A549 (cell line): ENCODE results near the gene CTU2. TPM values are rescaled to one million over a fixed set of nuclear protein-coding genes. Genes with fewer than 3 reads are reported as not detected.

Experiments
- ATAC-seq, 2 experiments: fragments of 200-7000 bp in 1 of 2; fragments of >200 bp in 1 of 2; cut with Nextera tagmentation in 1 of 2; cut with Tn5 transposase in 1 of 2; 3 replicates each; pipeline versions ENCODE4 v1.8.0 to v1.9.1; 2018 to 2020; ENCODE audit warnings: mild to moderate bottlenecking in 1 of 2, moderate library complexity in 1 of 2
- CTCF ChIA-PET: fragments of 300-600 bp; sonication (Branson Sonifier 250); formaldehyde crosslinking; extraction: SDS; loops from one replicate; lab custom pipeline; 2021; ENCODE audit warnings: antibody characterized with exemption, inconsistent platforms; lab: Yijun Ruan, JAX
- POLR2A ChIA-PET: fragments of 350-600 bp; formaldehyde crosslinking; extraction: SDS; loops from one replicate; lab custom pipeline; 2021; ENCODE audit warnings: antibody characterized with exemption, inconsistent platforms; lab: Yijun Ruan, JAX
- DNase-seq, 2 experiments: peaks; one replicate each; pipeline versions ENCODE4 v3.0.0 to v3.0.0-alpha.2; 2011 to 2016; ENCODE audit warnings: low read depth in 1 of 2, low spot score in 1 of 2
- FAIRE-seq: peaks from 2 replicates; lab custom pipeline; 2011; peaks lifted over from hg19 to GRCh38; lab: Jason Lieb, UNC
- H3K27ac ChIP-seq, 2 experiments: fragments of >200 bp; sonication (Bioruptor Twin); formaldehyde crosslinking; 3 replicates each; pipeline ENCODE4 v1.5.1; 2016 to 2017
- H3K4me1 ChIP-seq: fragments of >200 bp; sonication (Bioruptor Twin); formaldehyde crosslinking; 3 replicates; pipeline ENCODE4 v1.6.1; 2016
- H3K4me2 ChIP-seq: fragments of >200 bp; sonication (Bioruptor Twin); formaldehyde crosslinking; 3 replicates; pipeline ENCODE4 v1.6.1; 2016
- H3K4me3 ChIP-seq: fragments of >200 bp; sonication (Bioruptor Twin); formaldehyde crosslinking; 3 replicates; pipeline ENCODE4 v1.5.1; 2016
- H3K9me3 ChIP-seq: fragments of >200 bp; sonication (Bioruptor Twin); formaldehyde crosslinking; 3 replicates; pipeline ENCODE4 v1.6.1; 2016
- BHLHE40 ChIP-seq: IDR thresholded peaks from 2 replicates; pipeline ENCODE4 v1.6.1; 2012; ENCODE audit warnings: low read depth, low read length, inconsistent platforms
- CEBPB ChIP-seq, 2 experiments: fragments of >200 bp in 1 of 2; sonication (Bioruptor Twin) in 1 of 2; formaldehyde crosslinking in 1 of 2; IDR thresholded peaks; 2 replicates each; pipeline ENCODE4 v1.6.1; 2012 to 2016
- CHD2 ChIP-seq: fragments of 150-350 bp; IDR thresholded peaks from 2 replicates; pipeline ENCODE4 v1.6.1; 2014; ENCODE audit warnings: low read length; ENCODE audit not compliant: partially characterized antibody
- CHD4 ChIP-seq: fragments of 200-600 bp; sonication (generic); IDR thresholded peaks from 2 replicates; pipeline ENCODE4 v1.6.1; 2016; ENCODE audit warnings: antibody characterized with exemption, mild to moderate bottlenecking, borderline replicate concordance
- GATA3 ChIP-seq: IDR thresholded peaks from 2 replicates; pipeline ENCODE4 v1.6.1; 2012; ENCODE audit warnings: borderline replicate concordance
- HEYL ChIP-seq: fragments of 250-450 bp; sonication (Bioruptor Pico); IDR thresholded peaks from 2 replicates; pipeline ENCODE4 v1.8.0; 2021; ENCODE audit warnings: mild to moderate bottlenecking, moderate library complexity
- HOXB13 ChIP-seq: fragments of 250-450 bp; sonication (Bioruptor Pico); IDR thresholded peaks from 2 replicates; pipeline ENCODE4 v1.5.0; 2020; ENCODE audit warnings: low read depth, mild to moderate bottlenecking, moderate library complexity
- HOXB5 ChIP-seq: fragments of 250-450 bp; sonication (Bioruptor Pico); IDR thresholded peaks from 2 replicates; pipeline ENCODE4 v1.5.0; 2020; ENCODE audit warnings: mild to moderate bottlenecking, moderate library complexity
- KDM1A ChIP-seq: fragments of 200-600 bp; sonication (generic); IDR thresholded peaks from 2 replicates; pipeline ENCODE4 v1.6.1; 2016; ENCODE audit warnings: low read depth, mild to moderate bottlenecking
- NFE2L2 ChIP-seq: fragments of 150-350 bp; conservative IDR thresholded peaks from 2 replicates; pipeline ENCODE4 v1.6.1; 2014; ENCODE audit warnings: low read length
- NR3C1 ChIP-seq: fragments of >200 bp; sonication (Bioruptor Twin); formaldehyde crosslinking; IDR thresholded peaks from 3 replicates; pipeline ENCODE4 v1.6.1; 2017
- PHF8 ChIP-seq: fragments of 200-600 bp; sonication (generic); IDR thresholded peaks from 2 replicates; pipeline ENCODE4 v1.6.1; 2016; ENCODE audit warnings: low read depth, mild to moderate bottlenecking, antibody characterized with exemption, moderate library complexity, borderline replicate concordance
- POLR2AphosphoS2 ChIP-seq: conservative IDR thresholded peaks from 2 replicates; pipeline ENCODE4 v1.6.1; 2012; ENCODE audit warnings: low read length, improper control_type of control experiment, inconsistent platforms
- RCOR1 ChIP-seq: fragments of 150-350 bp; IDR thresholded peaks from 2 replicates; pipeline ENCODE4 v1.6.1; 2014; ENCODE audit warnings: antibody characterized with exemption, low read length, low read depth
- RNF2 ChIP-seq: fragments of 200-600 bp; sonication (generic); IDR thresholded peaks from 2 replicates; pipeline ENCODE4 v1.6.1; 2016; ENCODE audit warnings: low read depth, mild to moderate bottlenecking, antibody characterized with exemption, moderate library complexity, borderline replicate concordance
- TFCP2L1 ChIP-seq: fragments of 250-450 bp; sonication (Bioruptor Pico); IDR thresholded peaks from 2 replicates; pipeline ENCODE4 v1.5.0; 2021; ENCODE audit warnings: mild to moderate bottlenecking
- ZSCAN20 ChIP-seq: fragments of 250-450 bp; sonication (Bioruptor Pico); IDR thresholded peaks from 2 replicates; pipeline ENCODE4 v1.8.0; 2022; ENCODE audit warnings: mild to moderate bottlenecking, moderate library complexity
- WGBS: methylation state at CpG from one replicate; pipeline ENCODE4 v1.1.6; 2017; ENCODE audit errors: missing lambda C conversion rate; 5-methylcytosine and 5-hydroxymethylcytosine counted together
- polyA plus RNA-seq, 4 experiments: library from polyadenylated mRNA; depleted of rRNA in 3 of 4; stranded (reverse); fragments of >200 nt; fragmentation: RNase III in 1 of 4; extraction: RNeasy Plus Mini Kit Qiagen cat#74134 plus additional on column Dnase treatment in 1 of 4; gene quantifications; 2 replicates in 3 of 4; 3 replicates in 1 of 4; pipeline ENCODE4 v1.2.3, GENCODE V29; 2011 to 2017
- TF ChIP-seq, protein P1 (sequence below): IDR thresholded peaks from 2 replicates; pipeline ENCODE4 v1.6.1; 2012
- TF ChIP-seq, protein P2 (sequence below): fragments of >200 bp; sonication (Bioruptor Twin); formaldehyde crosslinking; IDR thresholded peaks from 3 replicates; pipeline ENCODE4 v1.5.1; 2016
- TF ChIP-seq, protein P3 (sequence below): IDR thresholded peaks from 2 replicates; pipeline ENCODE4 v1.6.1; 2012
- TF ChIP-seq, protein P4 (sequence below): fragments of 200-600 bp; sonication (generic); IDR thresholded peaks from 2 replicates; pipeline ENCODE4 v1.6.1; 2016; ENCODE audit warnings: antibody characterized with exemption, mild to moderate bottlenecking, moderate library complexity

The CTU2 gene
- polyA plus RNA-seq, 2 of the 4 experiments (the other 2 are of a cell fraction): 16.4 to 21.8 TPM

- TF ChIP-seq, protein P1, sequence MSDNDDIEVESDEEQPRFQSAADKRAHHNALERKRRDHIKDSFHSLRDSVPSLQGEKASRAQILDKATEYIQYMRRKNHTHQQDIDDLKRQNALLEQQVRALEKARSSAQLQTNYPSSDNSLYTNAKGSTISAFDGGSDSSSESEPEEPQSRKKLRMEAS: no peak
- no peak for TF ChIP-seq NFE2L2
- no peak for TF ChIP-seq GATA3
- no peak for TF ChIP-seq POLR2AphosphoS2
- no peak for TF ChIP-seq ZSCAN20
- no peak for TF ChIP-seq TFCP2L1
- no peaks in the 10 kb centered on the region for H3K4me1 ChIP-seq
- FAIRE-seq (no peak), DNase-seq (no peak), ATAC-seq (no peak)
- no peak overlapping the region for H3K4me2 ChIP-seq
- no peaks in the 10 kb centered on the region for H3K9me3 ChIP-seq
- no peak overlapping the region for H3K27ac ChIP-seq
- CTCF ChIA-PET: interaction anchor here (1.0 to 21.2 kb wide), 24 partner anchors 11 to 449 kb away, joined by 3 to 596 read pairs (median 7); partner anchors contain the start of genes APRT, CDH15, CTU2 and RNF166
- WGBS: 95% methylated on average over 36 of the region's 41 CpGs
- POLR2A ChIA-PET: no interaction called here
- no peak overlapping the region for H3K4me3 ChIP-seq
Observed at GRCh38 chr16:88738151-88739084, 32.1 kb downstream of the CTU2 start.

DNA sequence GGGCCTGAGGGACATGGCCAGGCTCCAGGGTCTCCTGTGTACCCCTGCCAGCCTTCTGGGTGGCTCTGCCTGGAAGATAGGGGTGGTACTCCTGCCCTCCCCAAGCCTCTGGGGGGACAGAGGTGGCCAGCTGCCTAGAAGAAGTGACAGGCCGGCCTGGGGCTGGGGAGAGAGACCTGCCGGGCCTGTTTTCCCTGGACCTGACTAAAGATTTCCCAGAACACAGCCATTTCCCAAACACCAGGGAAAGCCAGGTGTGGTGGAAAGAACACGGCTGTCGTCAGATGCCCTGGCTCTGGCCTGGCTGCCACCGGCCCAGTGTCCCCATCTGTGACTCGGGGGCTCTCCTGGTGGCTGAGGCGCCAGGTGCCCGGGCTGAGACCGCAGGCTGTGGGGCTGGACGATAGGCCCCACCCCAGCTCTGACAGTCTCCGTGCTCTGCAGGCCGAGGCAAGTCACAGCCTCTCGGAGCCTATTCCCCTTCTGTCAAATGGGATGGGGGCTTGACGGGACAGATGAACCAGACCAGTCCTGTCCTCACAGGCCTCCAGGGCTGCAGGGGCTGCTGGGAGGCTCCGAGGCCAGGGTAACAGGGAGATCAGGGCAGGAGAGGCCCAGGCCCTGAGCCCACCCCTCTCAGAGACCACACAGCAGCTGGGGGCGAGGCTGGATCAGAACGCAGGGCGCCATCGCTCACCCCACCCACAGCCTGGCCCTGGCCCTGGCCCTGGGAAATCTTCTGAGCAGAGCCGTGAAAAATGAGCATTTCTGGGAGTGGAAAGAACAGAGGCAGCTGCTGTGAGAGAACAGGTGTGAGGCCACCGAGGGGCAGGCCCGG, 33.1 kb downstream of the CTU2 start:
- H3K4me3 ChIP-seq: no peak overlapping the region
- DNase-seq (no peak), FAIRE-seq (no peak), ATAC-seq (no peak)
- WGBS: 90% methylated on average over 19 of the region's 22 CpGs
- H3K4me1 ChIP-seq: peaks cover 4% of the 10 kb centered on the region; the same call in 2 of the 3 replicates
- no peaks in the 10 kb centered on the region for H3K9me3 ChIP-seq
- TF ChIP-seq NFE2L2: no peak
- no peak for TF ChIP-seq TFCP2L1
- no peak for TF ChIP-seq CHD2
- TF ChIP-seq HOXB13 (CRISPR knock-in tag): no peak
- TF ChIP-seq KDM1A: no peak
- TF ChIP-seq HOXB5: no peak
- TF ChIP-seq, protein P2, sequence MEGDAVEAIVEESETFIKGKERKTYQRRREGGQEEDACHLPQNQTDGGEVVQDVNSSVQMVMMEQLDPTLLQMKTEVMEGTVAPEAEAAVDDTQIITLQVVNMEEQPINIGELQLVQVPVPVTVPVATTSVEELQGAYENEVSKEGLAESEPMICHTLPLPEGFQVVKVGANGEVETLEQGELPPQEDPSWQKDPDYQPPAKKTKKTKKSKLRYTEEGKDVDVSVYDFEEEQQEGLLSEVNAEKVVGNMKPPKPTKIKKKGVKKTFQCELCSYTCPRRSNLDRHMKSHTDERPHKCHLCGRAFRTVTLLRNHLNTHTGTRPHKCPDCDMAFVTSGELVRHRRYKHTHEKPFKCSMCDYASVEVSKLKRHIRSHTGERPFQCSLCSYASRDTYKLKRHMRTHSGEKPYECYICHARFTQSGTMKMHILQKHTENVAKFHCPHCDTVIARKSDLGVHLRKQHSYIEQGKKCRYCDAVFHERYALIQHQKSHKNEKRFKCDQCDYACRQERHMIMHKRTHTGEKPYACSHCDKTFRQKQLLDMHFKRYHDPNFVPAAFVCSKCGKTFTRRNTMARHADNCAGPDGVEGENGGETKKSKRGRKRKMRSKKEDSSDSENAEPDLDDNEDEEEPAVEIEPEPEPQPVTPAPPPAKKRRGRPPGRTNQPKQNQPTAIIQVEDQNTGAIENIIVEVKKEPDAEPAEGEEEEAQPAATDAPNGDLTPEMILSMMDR: no peak
- TF ChIP-seq RNF2: no peak
- no peak for TF ChIP-seq PHF8
- TF ChIP-seq BHLHE40: no peak
- TF ChIP-seq RCOR1: no peak
- TF ChIP-seq, protein P3, sequence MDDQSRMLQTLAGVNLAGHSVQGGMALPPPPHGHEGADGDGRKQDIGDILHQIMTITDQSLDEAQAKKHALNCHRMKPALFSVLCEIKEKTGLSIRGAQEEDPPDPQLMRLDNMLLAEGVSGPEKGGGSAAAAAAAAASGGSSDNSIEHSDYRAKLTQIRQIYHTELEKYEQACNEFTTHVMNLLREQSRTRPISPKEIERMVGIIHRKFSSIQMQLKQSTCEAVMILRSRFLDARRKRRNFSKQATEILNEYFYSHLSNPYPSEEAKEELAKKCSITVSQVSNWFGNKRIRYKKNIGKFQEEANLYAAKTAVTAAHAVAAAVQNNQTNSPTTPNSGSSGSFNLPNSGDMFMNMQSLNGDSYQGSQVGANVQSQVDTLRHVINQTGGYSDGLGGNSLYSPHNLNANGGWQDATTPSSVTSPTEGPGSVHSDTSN: no peak
- TF ChIP-seq GATA3: no peak
- TF ChIP-seq CEBPB (IDR thresholded peaks at IDR 0.05): no peak
- TF ChIP-seq, protein P4, sequence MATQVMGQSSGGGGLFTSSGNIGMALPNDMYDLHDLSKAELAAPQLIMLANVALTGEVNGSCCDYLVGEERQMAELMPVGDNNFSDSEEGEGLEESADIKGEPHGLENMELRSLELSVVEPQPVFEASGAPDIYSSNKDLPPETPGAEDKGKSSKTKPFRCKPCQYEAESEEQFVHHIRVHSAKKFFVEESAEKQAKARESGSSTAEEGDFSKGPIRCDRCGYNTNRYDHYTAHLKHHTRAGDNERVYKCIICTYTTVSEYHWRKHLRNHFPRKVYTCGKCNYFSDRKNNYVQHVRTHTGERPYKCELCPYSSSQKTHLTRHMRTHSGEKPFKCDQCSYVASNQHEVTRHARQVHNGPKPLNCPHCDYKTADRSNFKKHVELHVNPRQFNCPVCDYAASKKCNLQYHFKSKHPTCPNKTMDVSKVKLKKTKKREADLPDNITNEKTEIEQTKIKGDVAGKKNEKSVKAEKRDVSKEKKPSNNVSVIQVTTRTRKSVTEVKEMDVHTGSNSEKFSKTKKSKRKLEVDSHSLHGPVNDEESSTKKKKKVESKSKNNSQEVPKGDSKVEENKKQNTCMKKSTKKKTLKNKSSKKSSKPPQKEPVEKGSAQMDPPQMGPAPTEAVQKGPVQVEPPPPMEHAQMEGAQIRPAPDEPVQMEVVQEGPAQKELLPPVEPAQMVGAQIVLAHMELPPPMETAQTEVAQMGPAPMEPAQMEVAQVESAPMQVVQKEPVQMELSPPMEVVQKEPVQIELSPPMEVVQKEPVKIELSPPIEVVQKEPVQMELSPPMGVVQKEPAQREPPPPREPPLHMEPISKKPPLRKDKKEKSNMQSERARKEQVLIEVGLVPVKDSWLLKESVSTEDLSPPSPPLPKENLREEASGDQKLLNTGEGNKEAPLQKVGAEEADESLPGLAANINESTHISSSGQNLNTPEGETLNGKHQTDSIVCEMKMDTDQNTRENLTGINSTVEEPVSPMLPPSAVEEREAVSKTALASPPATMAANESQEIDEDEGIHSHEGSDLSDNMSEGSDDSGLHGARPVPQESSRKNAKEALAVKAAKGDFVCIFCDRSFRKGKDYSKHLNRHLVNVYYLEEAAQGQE: no peak
- TF ChIP-seq NR3C1: no peak
- TF ChIP-seq CHD4: no peak
- no peak for TF ChIP-seq HEYL (CRISPR knock-in tag)
- ChIA-PET POLR2A (no interaction called here), CTCF (interaction anchor here (0.6 to 21.2 kb wide), 3 partner anchors 19 to 923 kb away, joined by 3 to 596 read pairs (median 6); no protein-coding TSS in a partner anchor)
- no peak overlapping the region for H3K4me2 ChIP-seq
- no peak overlapping the region for H3K27ac ChIP-seq
